Tibial nerve (tissue), 3 donors: Measurements from ENCODE around the gene ISM1.

Experiments
- CTCF ChIP-seq, 5 experiments: fragments of 200-600 bp in 3 of 5; fragments of 450-650 bp in 2 of 5; sonication (generic) in 3 of 5; IDR thresholded peaks; one replicate each; pipeline ENCODE4 v1.5.1; 2016 to 2019; ENCODE audit warnings: antibody characterized with exemption in 5 of 5, mild to moderate bottlenecking in 3 of 5, moderate library complexity in 2 of 5
- POLR2A ChIP-seq, 2 donors: fragments of 450-650 bp; IDR thresholded peaks; one replicate each; pipeline ENCODE4 v1.6.1; 2017; ENCODE audit warnings: antibody characterized with exemption in 2 of 2, mild to moderate bottlenecking in 2 of 2, moderate library complexity in 2 of 2

- TF ChIP-seq CTCF (IDR thresholded peaks at IDR 0.05): no peak
- no peak for TF ChIP-seq POLR2A (IDR thresholded peaks at IDR 0.05)
Measured at GRCh38 chr20:13183005-13183404, 38.1 kb upstream of the ISM1 start.
